ENCODE measurements around the gene SLC35E2B.
"Not testable (repeated sequence)": the region's sequence is repeated elsewhere in the genome, so short reads cannot be mapped to it uniquely, and the experiment has no call there.

DNA sequence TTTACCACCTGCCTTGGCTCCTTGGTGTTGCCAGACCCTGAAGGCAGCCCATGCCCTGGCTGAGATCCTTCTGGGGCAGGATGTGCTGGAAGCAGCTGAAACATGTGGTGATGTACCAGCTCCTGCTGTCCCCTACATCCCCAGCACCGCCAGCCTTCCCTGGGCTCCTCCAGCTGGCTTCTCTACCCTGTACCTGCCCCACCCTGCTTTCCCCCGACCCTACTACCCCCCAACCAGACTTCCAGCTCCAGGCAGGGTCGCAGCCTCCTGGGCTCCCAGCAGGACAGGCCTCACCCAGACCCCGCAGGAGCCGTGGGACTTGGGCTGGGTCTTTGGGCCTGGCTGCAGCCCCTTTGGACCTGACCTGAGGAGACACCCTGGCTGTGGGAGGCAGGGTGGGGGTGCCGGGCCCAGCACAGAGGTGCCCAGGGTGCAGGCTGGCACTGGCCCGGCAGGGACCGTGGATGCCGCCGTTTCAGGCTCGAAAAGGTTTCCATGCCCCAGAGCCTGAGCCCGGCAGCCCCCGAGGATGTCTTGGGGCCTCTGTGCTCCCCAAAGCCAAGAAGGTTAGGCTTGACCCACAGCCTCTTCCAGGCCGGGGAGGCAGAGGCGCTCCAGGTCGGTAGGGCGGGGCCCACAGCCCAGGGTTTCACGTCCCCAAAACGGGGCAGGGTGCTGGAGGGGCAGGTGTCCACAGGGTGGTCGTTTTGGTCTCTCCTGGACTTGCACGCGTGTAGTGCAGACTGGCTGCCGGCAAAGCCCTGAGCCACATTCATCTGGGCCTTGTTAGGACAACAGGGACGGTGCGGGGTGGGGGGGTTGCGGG lies 5.0 kb upstream of the SLC35E2B start:
- not testable (repeated sequence) for TF ChIP-seq ZNF565 (CRISPR knock-in tag; conservative IDR thresholded peaks at IDR 0.05; ENCODE audit: low read depth); GLIS3 (CRISPR knock-in tag; IDR thresholded peaks at IDR 0.05); OSR1 (CRISPR knock-in tag; IDR thresholded peaks at IDR 0.05); RARB (CRISPR knock-in tag; IDR thresholded peaks at IDR 0.05)

All from SK-N-SH treated with all-trans-retinoic acid at 6 μM for 48 hours (cell line).